ENCODE data around the gene KIF21A.

GRCh38 chr12:39329876-39330275, 113.0 kb downstream of the KIF21A start:
- TF ChIP-seq CTCF (conservative IDR thresholded peaks at IDR 0.05; ENCODE audit: low read length) (no peak), EZH2phosphoT487 (IDR thresholded peaks at IDR 0.05; ENCODE audit: borderline replicate concordance, low read depth, low read length) (no peak)

Measured in OCI-LY7 (cell line).